Stimulated activated CD8-positive, alpha-beta memory T cell treated with anti-CD3 and anti-CD28 coated beads, Interleukin-4, amount 100 ng/mL, for 4 hours (primary cell): ENCODE data around the gene SLC15A3.
A peak's percentile ranks its signal among the peaks of the same experiment; 100 is the strongest.
"Not testable (repeated sequence)": the region's sequence is repeated elsewhere in the genome, so short reads cannot be mapped to it uniquely, and the experiment has no call there.

Source experiments
- DNase-seq, 2 donors: peaks; one replicate each; pipeline ENCODE4 v3.0.0-alpha.2; 2020; ENCODE audit warnings: low read depth in 2 of 2, low spot score in 1 of 2

The SLC15A3 gene

DNA sequence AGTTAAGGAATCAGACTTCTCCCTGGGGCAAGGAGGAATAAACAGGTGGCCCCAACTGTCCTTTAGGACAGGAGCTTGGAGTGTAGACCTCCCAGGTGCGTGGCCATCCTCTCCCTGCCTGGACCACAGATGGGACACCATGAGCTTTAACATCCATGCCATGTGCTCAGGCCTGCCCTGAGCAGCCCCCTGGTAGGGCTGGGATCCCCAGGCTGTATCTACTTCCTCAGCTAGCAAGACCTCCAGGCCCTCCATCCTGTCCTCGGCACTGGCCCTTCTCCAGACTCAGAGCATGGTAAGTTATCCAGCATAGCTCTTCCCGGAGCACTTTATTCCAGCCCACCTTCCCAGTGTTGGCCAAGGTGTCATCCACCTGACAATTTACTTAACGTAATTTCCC is 25.2 kb upstream of the SLC15A3 start:
- no peak for DNase-seq

DNA sequence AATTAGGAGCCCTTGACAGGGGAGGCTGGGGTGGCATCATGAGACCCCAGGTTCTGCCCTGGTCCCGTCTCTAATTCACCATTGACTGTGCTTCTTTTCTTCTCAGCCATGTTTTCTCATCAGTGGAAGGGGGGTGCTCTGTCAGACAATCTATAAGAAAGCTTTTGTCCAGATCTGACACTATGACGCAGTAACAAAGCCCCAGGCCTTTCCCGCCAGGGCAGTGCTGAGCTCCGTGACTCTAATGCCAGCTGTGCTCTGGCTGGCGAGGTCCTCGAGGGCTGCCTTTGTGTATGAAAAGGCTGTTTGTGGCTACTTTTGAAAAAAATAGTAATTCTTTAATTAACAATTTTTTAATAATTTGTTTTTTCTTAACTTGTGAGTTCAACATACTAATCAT is 22.8 kb upstream of the SLC15A3 start:
- no peak for DNase-seq

DNA sequence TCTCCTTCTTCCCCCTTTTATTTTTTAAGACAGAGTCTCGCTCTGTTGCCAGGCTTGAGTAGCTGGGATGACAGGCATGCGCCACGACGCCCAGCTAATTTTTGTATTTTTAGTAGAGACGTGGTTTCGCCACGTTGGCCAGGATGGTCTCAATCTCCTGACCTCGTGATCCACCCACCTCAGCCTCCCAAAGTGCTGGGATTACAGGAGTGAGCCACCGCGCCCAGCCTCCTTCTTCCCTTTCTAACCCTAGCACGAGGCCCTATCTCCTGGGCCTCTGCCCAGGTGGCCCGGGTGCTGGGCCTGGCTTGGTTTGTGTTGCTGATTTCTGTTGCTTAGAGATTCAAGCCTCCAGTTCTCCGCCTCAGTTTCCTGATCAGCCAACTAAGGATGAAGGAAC is 22.3 kb upstream of the SLC15A3 start:
- not testable (repeated sequence) for DNase-seq

DNA sequence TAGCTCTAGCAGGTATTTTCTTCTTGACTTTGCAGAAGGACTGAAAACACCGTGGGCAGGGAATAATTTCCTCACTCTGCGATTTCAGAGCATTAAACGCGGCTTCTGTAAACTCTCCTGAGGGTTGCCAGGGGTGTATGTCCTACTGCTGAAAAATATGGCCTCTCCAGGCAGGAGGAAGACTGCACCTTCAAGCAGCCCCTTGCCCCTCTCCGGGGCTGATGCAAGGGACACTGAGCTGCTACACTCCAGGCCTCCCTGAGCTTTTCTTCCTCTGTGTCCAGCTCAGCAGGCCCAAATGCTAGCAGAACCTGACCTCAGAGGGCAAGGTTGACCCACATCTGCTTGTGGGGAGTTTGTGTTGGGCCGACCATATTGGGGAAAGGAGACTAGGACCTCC is 21.7 kb upstream of the SLC15A3 start:
- DNase-seq: no peak

GRCh38 chr11:60972182-60973030 is 20.4 kb upstream of the SLC15A3 start:
- no peak for DNase-seq

GRCh38 chr11:60971520-60971919 is 19.5 kb upstream of the SLC15A3 start, which contains the start of gene CD6:
CD6 (plus strand) TSS chr11:60971680; CDS start chr11:60971866, 186 bp downstream.
- DNase-seq: peak in 1 of 2 donors; percentile 42

DNA sequence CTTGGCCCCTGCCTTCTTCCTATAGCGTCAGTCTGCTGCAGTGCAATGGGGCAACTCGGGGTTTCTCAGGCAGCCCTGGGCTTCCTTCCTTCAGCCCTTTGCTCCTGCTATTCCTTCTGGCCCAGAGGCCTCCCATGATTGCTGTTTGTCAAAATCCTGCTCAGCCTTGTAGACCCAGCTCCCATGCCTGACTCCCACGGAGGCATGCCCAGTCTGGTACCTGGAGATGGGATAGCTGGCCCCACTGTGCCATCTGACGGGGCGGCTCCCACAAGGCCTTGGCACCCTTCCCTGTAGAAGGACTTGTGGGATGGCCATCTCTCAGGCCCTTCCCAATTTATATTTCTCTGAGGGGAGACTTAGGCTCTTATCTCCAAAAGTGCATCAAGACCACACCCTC is 18.9 kb upstream of the SLC15A3 start:
- DNase-seq: no peak

- DNase-seq: peak; percentile 61 to 66
Measured at GRCh38 chr11:60970369-60970774, 18.4 kb upstream of the SLC15A3 start.

DNA sequence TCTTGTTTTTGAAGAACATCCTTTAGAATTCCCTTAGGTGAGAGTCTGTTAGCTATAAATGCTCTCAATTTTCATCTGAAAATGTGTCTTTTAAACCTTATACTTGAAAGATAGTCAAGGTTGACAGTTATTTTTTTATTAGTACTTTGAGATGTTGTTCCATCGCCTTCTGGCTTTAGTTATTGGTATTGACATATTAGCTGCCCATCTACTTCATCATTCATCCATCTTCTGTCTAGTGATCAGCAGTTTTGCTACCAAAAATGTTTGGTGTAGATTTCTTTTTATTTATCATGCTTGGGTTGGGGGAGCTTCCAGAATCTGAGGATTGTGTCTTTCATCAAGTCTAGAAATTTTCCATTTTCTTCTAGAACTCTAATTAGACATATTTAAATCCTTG is 16.2 kb upstream of the SLC15A3 start:
- DNase-seq: no peak

DNA sequence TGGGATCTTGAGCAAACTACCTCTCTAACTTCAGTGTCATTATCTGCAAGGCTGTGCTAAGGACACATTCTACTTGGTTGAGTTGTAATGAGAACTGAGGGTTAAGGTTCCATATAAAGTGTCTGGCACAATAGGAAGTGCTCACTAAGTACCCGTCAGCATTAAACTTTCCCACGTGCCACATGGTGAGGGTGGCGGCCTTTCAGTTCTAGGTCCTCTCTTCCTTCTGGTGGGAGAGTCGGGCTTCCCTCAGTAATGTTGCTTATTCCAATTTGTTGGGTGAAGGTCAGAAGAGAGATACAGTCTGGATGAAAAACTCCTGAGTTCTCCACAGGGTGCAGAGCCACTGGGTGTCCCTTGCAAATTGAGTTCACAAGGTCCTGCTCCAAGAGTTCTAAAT is 14.9 kb upstream of the SLC15A3 start:
- DNase-seq: no peak

DNA sequence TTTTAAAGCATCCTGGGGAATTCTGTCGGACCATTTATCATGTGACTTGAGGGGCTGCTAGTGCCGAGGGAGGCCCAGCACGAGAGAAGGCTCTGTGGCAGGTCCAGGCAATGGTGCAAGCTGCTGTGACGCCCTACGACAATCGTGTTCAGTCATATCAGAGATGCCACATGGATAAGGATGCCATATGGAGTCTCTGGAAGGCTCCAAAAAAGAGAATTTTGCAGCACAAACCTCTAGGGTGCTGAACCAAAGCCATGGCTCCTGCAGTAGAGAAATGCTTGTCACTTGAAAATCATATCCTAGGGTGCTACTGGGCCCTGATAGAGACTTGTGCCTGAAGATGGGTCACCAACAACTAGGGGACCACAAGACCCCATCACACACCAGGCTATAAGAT is 12.8 kb upstream of the SLC15A3 start:
- DNase-seq: no peak

- DNase-seq: no peak
Measured at GRCh38 chr11:60960405-60960804, 8.4 kb upstream of the SLC15A3 start.

DNA sequence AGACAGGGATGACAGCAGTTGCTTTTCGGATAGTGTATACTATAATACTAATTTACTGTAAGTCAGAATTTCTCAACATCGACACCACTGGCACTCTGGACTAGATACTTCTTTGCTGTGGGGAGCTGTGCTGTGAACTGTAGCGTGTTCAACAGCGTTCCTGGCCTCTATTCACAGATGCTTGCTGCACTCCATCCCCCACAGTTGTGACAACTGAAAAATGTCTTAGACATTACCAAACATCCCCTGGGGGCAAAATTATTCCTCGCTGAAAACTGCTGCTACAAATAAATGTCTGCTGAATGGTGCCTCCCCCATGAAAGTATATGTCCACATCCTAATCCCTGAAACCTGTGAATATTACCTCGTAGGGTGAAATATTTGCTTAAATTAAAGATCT is 7.5 kb upstream of the SLC15A3 start:
- no peak for DNase-seq

DNA sequence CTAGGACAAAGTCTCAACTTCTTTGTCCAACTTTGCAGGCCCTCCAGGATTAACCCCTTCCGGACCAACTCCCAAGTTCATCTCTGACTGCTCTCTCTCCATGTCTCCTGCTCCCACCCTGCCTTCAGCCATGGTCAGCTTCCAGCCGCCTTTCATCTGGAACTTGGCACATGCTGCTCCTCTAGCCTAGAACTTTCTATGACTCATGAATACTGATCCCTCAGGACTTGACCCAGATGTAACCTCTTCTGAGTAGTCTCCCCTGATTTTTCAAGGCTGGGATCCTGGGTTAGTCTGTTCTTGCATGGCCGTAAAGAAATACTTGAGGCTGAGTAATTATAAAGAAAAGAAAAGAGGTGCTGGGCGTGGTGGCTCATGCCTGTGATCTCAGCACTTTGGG is 5.2 kb upstream of the SLC15A3 start:
- no peak for DNase-seq

DNA sequence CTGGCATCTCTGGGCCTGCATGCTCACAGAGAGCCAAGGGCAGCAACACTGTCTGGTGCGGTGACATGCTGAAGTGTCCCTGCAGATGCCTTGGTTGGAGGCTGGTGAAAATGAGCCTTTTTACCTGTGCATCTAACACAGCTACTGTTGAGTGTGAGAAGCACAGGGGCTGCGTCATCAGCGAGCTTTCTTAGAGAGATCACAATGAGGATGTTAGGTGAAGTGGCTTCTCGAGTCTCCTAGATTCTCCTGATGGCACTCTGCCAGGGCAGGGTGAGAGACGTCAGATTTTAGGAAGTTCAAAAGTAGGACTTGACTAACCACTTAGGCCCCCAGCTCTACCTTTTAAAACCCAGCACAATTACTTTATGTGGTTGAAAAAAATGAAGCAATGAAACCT is 3.6 kb upstream of the SLC15A3 start:
- DNase-seq: no peak

- DNase-seq: no peak
Measured at GRCh38 chr11:60954421-60954820, 2.4 kb upstream of the SLC15A3 start.

DNA sequence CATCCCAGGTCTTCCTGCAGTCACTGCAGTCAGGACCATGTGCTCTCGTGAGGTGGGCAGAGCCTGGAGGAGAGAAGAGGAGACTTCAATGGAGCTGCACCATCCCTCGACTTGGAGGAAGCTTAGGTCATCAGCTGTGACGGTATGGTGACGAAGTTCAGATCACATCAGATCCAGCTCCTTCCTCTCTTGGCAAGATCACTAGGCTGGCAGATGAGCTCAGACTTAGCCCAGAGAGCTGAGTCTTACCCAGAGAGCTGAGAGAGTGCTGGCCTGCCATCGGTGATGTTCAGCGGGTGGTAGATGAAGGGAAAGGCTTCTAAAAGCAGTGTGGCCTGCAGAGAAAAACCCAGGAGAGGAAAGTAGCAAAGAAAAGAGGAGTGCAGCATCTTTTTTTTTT is 1.8 kb upstream of the SLC15A3 start:
- no peak for DNase-seq

GRCh38 chr11:60952742-60953170 is 780 bp upstream of the SLC15A3 start:
- DNase-seq: no peak

GRCh38 chr11:60951606-60951903 is 421 bp downstream of the SLC15A3 start:
- no peak for DNase-seq

DNA sequence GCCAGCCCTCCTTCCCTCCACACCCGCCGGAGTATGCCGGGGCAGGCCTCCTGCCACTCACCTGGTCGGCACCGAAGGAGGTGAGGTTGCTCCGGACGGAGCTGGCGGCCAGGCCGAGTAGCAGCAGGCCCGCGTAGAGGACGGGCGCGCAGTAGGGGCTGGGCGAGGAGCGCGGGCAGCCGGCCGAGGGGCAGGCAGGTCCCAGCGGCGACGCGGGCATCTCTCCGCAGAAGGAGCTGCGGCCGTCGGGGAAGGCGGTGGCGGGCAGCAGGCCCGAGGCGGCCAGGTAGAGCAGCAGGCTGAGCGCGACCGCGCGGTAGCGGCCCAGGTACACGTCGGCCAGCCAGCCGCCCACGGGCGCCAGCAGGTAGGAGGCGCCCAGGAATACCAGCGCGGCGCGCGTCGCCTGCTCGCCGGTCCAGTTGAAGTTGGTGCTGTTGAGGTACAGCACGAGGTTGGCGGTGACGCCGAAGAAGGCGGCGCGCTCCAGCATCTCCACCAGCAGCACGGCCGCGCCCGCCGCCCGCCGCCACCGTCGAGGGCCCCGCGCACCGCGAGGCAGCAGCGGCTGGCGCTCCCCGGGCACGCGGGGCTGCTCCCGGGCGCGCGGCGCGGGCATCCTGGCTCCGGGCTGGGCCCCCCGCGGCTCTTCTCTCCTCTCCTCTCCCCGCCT is 907 bp downstream of the SLC15A3 start:
- DNase-seq: no peak

- DNase-seq: no peak
Measured at GRCh38 chr11:60950024-60950423, 2.0 kb downstream of the SLC15A3 start.

DNA sequence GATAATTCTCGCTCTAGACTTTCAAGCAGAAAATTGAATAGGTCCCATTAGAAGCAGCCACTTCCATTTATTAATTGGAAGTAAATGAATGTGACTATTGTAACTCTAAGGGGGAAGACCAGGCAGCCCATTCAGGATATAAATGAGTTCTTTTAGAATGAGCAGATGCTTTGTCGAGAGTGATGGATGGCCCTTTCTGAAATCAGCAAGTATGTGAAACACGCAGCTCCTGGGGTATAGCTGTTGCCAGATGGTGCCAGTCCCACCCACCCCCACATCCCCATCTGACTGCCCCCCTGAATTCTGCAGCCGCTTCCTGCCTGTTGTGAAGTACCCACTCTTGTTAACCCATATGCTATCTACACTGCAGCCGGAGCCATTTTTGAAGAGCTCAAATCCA is 3.7 kb downstream of the SLC15A3 start:
- DNase-seq: no peak

DNA sequence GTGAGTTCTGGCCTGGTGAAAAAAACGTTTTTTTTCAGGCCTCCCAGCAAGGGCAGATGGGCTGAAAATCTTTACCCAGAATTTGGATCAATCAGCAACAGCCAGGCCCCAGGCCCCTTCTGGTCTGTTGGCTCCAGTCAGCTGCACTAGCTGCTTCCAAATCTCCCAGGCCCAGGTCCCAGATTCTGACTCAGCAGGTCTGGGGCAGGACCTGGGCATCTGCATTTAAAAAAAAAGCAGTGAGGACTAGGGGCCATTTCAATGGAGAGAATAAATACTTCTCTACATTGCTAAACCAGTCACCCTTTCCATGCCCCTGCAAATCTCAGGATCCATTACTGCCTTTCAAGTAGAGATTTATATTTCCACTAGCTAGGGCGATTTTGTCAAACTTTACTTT is 4.3 kb downstream of the SLC15A3 start:
- DNase-seq: no peak
